Measurements from ENCODE around the gene DPP10.
"Not testable (repeated sequence)": the region's sequence is repeated elsewhere in the genome, so short reads cannot be mapped to it uniquely, and the experiment has no call there.

The DPP10 gene

GRCh38 chr2:114728372-114728771 is 285.9 kb downstream of the DPP10 start:
- no peak for DNase-seq

- DNase-seq, result no peak
These were observed 286.6 kb downstream of the DPP10 start for GRCh38 chr2:114729026-114729425.

- DNase-seq, result no peak
These were observed 292.7 kb downstream of the DPP10 start for GRCh38 chr2:114735126-114735525.

GRCh38 chr2:114742245-114742644 is 299.8 kb downstream of the DPP10 start:
- no peak for DNase-seq

GRCh38 chr2:114745700-114746099 is 303.3 kb downstream of the DPP10 start:
- DNase-seq, result no peak

GRCh38 chr2:114748175-114748574 is 305.7 kb downstream of the DPP10 start:
- not testable (repeated sequence) for DNase-seq

GRCh38 chr2:114752425-114752824 is 310.0 kb downstream of the DPP10 start:
- DNase-seq, result no peak

- DNase-seq, result no peak
These were observed 310.7 kb downstream of the DPP10 start for GRCh38 chr2:114753145-114753544.

- no peak for DNase-seq
These were observed 312.6 kb downstream of the DPP10 start for GRCh38 chr2:114754907-114755563.

- DNase-seq, result no peak
These were observed 319.9 kb downstream of the DPP10 start for GRCh38 chr2:114762376-114762775.

GRCh38 chr2:114762986-114763385 is 320.5 kb downstream of the DPP10 start:
- no peak for DNase-seq

GRCh38 chr2:114769110-114769509 is 326.7 kb downstream of the DPP10 start:
- no peak for DNase-seq

GRCh38 chr2:114769991-114770390 is 327.6 kb downstream of the DPP10 start:
- DNase-seq, result no peak

- DNase-seq, result no peak
These were observed 341.6 kb downstream of the DPP10 start for GRCh38 chr2:114784046-114784445.

GRCh38 chr2:114784890-114785583 is 342.6 kb downstream of the DPP10 start:
- DNase-seq, result no peak

- DNase-seq, result no peak
These were observed 344.5 kb downstream of the DPP10 start for GRCh38 chr2:114786901-114787300.

GRCh38 chr2:114787486-114787885 is 345.0 kb downstream of the DPP10 start:
- no peak for DNase-seq

GRCh38 chr2:114789989-114790388 is 347.5 kb downstream of the DPP10 start:
- DNase-seq, result no peak

GRCh38 chr2:114797540-114797939 is 355.1 kb downstream of the DPP10 start:
- no peak for DNase-seq

GRCh38 chr2:114797942-114798341 is 355.5 kb downstream of the DPP10 start:
- no peak for DNase-seq

GRCh38 chr2:114800371-114800770 is 357.9 kb downstream of the DPP10 start:
- DNase-seq, result no peak

GRCh38 chr2:114805195-114805594 is 362.8 kb downstream of the DPP10 start:
- DNase-seq, result no peak

- DNase-seq, result no peak
These were observed 367.7 kb downstream of the DPP10 start for GRCh38 chr2:114810092-114810491.

GRCh38 chr2:114812261-114812660 is 369.8 kb downstream of the DPP10 start:
- DNase-seq, result no peak

- DNase-seq, result no peak
These were observed 371.9 kb downstream of the DPP10 start for GRCh38 chr2:114814355-114814754.
